Lower lobe of right lung (tissue), 2 donors: ENCODE measurements around the gene PLEKHH1. TPM values are rescaled to one million over a fixed set of nuclear protein-coding genes. Genes with fewer than 3 reads are reported as not detected.

Source experiments
- ATAC-seq, 2 donors: fragments of 200-7000 bp; cut with Tn5 transposase; one replicate each; pipeline ENCODE4 v1.9.1; 2020 to 2022; ENCODE audit warnings: mild to moderate bottlenecking in 2 of 2, moderate library complexity in 2 of 2
- DNase-seq: peaks from one replicate; pipeline ENCODE4 v3.0.0-alpha.2; 2020
- H3K27ac ChIP-seq: fragments of 200-600 bp; one replicate; pipeline ENCODE4 v1.8.0; 2022
- H3K27me3 ChIP-seq: fragments of 200-600 bp; one replicate; pipeline ENCODE4 v1.8.0; 2022; ENCODE audit warnings: low read depth
- H3K36me3 ChIP-seq: fragments of 200-600 bp; one replicate; pipeline ENCODE4 v1.8.0; 2022; ENCODE audit warnings: mild to moderate bottlenecking
- H3K4me1 ChIP-seq: fragments of 200-600 bp; one replicate; pipeline ENCODE4 v1.8.0; 2022
- H3K4me3 ChIP-seq: fragments of 200-600 bp; one replicate; pipeline ENCODE4 v1.8.0; 2022; ENCODE audit warnings: mild to moderate bottlenecking
- H3K9me3 ChIP-seq: fragments of 200-600 bp; one replicate; pipeline ENCODE4 v1.8.0; 2022
- intact Hi-C: fragments of 100-400 bp; cut with DNase I; formaldehyde crosslinking; loops from one replicate; pipeline ENCODE4 v1.11.0; 2022
- total RNA-seq: library from RNA; stranded (reverse); fragmentation: NEBNext Ultra II Directional; extraction: Animal tissue kit (Norgen Biotek cat#: 25700); gene quantifications from one replicate; pipeline ENCODE4 v1.2.1, GENCODE V29; 2021
- TF ChIP-seq, protein P1 (sequence below): fragments of 200-600 bp; IDR thresholded peaks from one replicate; pipeline ENCODE4 v1.8.0; 2022; ENCODE audit warnings: antibody characterized with exemption, mild to moderate bottlenecking
- donor health status: DM: no; HTN: yes; CAD: no; lungs with severe emphysema.

The PLEKHH1 gene
- total RNA-seq, 1 donor from 2014 or later, result 4.6 TPM

DNA sequence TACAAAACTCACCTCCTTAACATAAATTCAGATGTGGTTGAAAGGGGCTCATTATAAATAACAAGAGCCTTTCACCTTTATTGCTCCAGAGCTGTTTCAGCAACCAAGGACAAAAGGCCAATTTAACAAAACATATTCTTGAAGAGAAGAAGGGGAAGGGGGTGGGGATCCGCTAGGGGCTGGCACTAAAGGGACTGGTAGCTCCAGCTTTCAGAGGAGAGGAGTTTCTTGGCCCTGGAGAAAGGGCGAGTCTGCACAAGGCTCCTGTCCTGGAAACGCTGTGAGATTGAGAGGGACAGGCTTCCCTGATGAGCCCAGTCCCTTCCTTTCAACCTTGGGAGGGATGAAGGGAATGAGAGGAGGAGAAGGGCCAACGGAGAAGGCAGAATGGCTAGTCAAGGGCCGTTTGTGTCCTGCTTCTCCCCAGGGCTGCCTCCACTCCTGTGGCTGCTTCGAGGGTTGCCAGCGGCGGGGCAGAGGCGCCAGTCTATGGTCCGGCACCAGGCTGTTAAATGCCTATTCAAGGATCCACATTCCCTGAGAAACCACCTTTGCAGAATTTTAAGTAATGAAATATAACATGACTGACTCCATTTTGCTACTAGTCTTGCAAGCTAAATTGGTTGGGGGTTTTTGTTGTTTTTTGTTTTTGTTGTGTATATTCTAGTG is 76.7 kb downstream of the PLEKHH1 start:
- TF ChIP-seq, protein P1, sequence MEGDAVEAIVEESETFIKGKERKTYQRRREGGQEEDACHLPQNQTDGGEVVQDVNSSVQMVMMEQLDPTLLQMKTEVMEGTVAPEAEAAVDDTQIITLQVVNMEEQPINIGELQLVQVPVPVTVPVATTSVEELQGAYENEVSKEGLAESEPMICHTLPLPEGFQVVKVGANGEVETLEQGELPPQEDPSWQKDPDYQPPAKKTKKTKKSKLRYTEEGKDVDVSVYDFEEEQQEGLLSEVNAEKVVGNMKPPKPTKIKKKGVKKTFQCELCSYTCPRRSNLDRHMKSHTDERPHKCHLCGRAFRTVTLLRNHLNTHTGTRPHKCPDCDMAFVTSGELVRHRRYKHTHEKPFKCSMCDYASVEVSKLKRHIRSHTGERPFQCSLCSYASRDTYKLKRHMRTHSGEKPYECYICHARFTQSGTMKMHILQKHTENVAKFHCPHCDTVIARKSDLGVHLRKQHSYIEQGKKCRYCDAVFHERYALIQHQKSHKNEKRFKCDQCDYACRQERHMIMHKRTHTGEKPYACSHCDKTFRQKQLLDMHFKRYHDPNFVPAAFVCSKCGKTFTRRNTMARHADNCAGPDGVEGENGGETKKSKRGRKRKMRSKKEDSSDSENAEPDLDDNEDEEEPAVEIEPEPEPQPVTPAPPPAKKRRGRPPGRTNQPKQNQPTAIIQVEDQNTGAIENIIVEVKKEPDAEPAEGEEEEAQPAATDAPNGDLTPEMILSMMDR, result no peak
- H3K4me1 ChIP-seq, result no peaks in the 10 kb centered on the region
- intact Hi-C loops, result loop anchor here (10.0 kb wide), 1 partner anchor 95 kb away; the partner anchor contains the start of gene RDH12
- ATAC-seq, result no peak
- H3K4me3 ChIP-seq, result no peak overlapping the region
- H3K27me3 ChIP-seq, result no peaks in the 10 kb centered on the region
- no peak for DNase-seq
- no peaks in the 10 kb centered on the region for H3K9me3 ChIP-seq
- no peak overlapping the region for H3K27ac ChIP-seq
- H3K36me3 ChIP-seq, result no peaks in the 10 kb centered on the region

DNA sequence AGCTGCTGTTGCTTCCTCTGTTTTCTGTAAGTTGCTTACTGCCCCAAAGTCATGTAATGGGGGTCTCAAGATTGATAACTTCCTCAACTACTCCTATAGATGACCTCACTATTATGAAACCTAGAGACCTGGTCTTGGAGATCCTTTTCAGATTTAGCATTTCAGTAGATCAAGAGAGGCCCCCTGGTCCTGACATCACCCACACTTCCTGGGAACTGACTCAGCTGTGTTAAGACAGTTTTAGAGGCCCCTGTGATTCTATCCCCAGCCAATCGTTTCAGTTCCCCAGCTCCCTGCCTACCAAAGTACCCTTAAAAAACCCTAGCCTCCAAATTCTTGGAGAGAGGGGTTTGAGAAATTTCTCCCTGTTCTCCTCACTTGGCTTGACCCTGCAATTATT is 77.4 kb downstream of the PLEKHH1 start:
- H3K9me3 ChIP-seq, result no peaks in the 10 kb centered on the region
- intact Hi-C loops, result loop anchor here (10.0 kb wide), 1 partner anchor 94 kb away; the partner anchor contains the start of gene RDH12
- DNase-seq (no peak), ATAC-seq (no peak)
- H3K4me3 ChIP-seq, result no peak overlapping the region
- TF ChIP-seq, protein P1, result no peak
- H3K27ac ChIP-seq, result no peak overlapping the region
- no peaks in the 10 kb centered on the region for H3K36me3 ChIP-seq
- no peaks in the 10 kb centered on the region for H3K4me1 ChIP-seq
- H3K27me3 ChIP-seq, result no peaks in the 10 kb centered on the region

DNA sequence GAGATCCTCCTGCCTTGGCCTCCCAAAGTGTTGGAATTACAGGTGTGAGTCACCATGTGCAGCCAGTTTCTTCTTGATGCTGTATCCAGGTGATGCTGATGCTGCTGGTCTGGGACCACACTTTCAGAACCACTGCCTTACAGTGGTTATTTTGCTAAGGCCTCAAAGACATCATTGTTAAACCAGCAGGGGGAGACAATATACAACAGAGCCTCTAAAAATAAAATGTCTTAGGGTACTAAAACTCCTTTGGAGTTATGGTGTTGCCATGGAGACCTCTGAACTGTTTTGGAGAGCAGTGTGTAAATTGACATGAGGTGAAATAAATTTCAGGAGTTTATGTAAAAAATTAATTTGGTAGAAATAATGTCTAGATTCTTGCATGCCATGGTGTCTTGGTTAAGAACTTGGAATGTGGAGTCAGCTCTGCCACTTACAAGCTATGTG is 85.5 kb downstream of the PLEKHH1 start:
- TF ChIP-seq, protein P1, result peak; percentile 60
- H3K4me1 ChIP-seq, result peaks cover 22% of the 10 kb centered on the region
- no peaks in the 10 kb centered on the region for H3K36me3 ChIP-seq
- no peaks in the 10 kb centered on the region for H3K9me3 ChIP-seq
- peak overlapping the region; percentile 70 for H3K27ac ChIP-seq
- ATAC-seq (peak; percentile 66 to 67), DNase-seq (no peak)
- intact Hi-C loops, result loop anchor here (10.0 kb wide), 1 partner anchor 86 kb away; the partner anchor contains the start of gene RDH12
- H3K4me3 ChIP-seq, result no peak overlapping the region
- H3K27me3 ChIP-seq, result no peaks in the 10 kb centered on the region

DNA sequence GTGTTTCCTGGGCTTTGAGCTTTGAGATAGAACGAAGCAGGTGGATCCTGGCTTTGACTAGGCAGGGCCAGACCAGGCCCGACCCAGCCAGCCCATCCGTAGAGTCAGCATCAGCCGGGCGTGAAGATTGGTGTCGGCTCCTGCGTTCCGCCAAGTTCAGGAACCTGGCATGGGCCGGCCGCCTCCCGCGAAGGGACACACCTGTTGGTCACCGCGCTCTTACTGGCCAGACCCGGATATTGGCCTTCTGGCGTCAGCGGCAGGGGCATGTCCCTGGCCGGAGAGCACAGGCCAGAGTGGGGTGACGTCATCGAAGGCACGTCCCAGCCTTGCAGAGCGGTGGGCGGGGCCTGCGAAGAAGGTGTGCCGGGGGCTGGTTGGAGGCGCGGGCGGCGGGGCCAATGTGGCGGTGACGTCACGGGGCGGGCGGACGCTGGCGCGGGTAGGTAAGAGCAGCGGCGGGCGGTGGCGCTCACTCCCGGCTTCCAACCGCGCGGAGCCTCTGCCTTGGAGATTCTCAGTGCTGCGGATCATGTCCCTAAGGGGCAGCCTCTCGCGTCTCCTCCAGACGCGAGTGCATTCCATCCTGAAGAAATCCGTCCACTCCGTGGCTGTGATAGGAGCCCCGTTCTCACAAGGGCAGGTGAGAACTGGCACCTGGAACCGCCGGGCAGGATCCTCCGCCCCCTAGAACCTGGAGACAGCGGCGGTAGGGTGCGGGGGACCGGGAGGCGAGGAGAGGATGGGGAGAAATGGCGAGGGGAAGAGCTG is 86.5 kb downstream of the PLEKHH1 start, which contains the start of gene ARG2:
Gene ARG2, plus strand, starts transcription at position 475 of the 771 bp plus-strand sequence. Its CDS starts 58 bp downstream, at position 533.
- Histone ChIP-seq H3K4me3 (peak within 1 kb of the TSS; percentile 72), H3K27me3 (no peaks in the 10 kb centered on the region), H3K9me3 (no peaks in the 10 kb centered on the region), H3K36me3 (no peaks in the 10 kb centered on the region), H3K4me1 (peaks cover 22% of the 10 kb centered on the region), H3K27ac (peak within 1 kb of the TSS; percentile 70)
- ATAC-seq (peak; percentile 99), DNase-seq (peak; percentile 100)
- intact Hi-C loops, result loop anchor here (10.0 kb wide), 1 partner anchor 85 kb away; the partner anchor contains the start of gene RDH12
- TF ChIP-seq, protein P1, result no peak

DNA sequence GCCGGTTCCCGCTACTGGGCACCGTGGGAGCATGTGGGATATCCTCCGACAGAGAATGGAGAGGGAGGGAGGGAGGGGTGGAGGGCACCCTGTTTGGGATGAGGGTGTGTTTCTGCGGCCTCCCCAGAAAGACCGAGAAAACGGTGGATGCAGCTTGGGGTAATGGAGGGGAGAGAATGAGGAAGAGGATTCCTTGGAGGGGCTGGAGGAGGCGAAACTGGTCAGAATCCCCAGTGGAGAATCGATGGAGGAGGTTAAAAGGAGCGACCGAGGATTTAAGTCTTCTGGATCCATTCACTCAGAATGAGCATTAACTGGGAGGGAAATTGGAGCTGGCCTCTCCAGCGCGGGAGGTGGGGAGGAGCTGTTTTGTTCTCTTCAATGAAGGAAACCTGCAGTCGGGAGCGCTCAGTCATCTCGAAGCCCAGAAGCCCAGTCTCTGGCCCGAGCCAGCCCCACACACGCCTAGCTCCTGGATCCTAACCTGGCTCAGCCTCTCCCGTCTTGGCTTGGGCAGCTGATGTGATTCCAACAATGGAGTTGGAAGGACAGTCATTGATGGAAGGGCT is 87.2 kb downstream of the PLEKHH1 start:
- Histone ChIP-seq H3K9me3 (no peaks in the 10 kb centered on the region), H3K36me3 (no peaks in the 10 kb centered on the region), H3K27ac (peak overlapping the region; percentile 70), H3K4me3 (peak overlapping the region; percentile 72), H3K27me3 (no peaks in the 10 kb centered on the region), H3K4me1 (peaks cover 22% of the 10 kb centered on the region)
- ATAC-seq, result no peak
- no peak for DNase-seq
- TF ChIP-seq, protein P1, result no peak
- intact Hi-C loops, result no loop called here
